Measurements from ENCODE around the gene SLC7A1. TPM values are rescaled to one million over a fixed set of nuclear protein-coding genes. Genes with fewer than 3 reads are reported as not detected.

Gene SLC7A1
- total RNA-seq, 1 donor from 2014 or later: 8.2 TPM

DNA sequence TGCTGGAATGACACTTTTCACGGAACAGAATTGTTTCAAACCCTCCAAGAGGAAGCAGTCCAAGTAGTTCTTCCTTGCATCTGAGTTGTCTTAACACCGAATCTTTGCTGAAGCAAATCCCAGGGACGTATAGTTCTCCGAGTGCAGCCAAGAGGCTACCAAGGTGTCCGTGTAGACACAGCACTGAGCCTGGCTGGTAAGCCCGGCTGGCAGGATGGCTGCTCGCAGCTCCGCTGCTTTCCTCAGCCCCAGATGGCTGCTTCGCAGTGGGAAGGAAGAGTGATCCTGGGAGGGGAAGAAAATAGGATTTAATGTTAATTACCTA, 105.0 kb downstream of the SLC7A1 start:
- no peak for DNase-seq (ENCODE audit: low spot score)

DNA sequence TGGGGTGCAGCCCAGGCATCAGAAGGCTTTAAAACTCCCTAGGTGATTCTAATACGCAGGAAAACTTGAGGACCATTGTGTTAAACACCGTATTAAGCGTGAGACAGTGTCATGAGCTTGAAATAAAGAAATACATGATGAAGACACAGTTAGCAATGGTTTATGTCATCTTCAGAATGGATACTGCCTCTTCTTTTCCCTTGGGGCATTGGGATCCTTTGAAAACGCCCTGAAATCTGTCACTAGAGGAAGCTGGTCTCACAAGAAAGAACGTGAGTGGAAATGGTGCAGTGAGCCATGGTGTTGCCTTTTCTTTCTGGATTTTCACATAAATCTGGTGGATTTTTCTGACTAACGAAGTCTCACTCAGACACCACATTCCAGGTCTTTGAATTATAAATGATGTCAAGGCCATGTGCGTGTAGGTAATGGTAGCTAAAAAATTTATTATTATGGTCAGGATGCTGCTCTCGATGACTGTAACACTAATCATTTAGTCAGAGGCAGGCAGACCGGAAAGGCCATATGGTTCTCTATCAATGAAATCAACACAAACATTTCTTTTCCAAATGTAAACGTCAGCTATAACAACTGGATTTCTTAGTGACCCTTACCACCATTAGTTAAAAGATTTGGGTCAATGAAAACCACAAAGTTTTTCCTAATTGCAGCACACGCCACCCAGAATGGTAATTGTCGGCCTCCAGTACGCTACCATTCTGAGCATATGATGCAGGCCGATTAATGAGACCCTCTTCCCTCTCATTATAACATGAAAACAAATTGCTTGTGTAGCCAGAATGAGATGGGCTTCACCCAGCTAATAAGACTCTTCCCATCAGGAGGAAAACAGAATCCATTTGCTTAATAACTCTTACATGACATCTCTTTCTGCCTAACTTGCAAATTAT, 105.6 kb downstream of the SLC7A1 start:
- no peak for DNase-seq (ENCODE audit: low spot score)

GRCh38 chr13:29487466-29488454, 107.7 kb downstream of the SLC7A1 start:
- DNase-seq (ENCODE audit: low spot score): no peak

DNA sequence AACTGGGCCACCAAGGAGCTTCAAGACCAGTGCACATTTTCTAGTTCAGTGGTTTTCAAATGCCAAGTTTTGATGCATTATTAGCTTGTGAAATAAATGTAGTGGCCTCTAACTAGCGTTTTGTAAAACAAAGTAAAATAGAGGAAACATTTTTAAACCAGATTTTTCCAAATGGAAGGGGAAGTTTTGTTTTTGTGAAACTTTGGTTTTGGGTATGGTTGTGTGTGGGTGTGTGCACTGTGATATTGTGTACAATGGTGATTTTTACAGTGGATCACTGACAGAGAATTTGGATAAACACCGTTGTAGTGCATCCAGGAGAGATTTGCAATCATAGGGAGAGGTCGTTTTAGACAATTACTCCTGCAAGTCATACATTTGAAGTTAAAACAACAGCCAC, 108.9 kb downstream of the SLC7A1 start:
- no peak for DNase-seq (ENCODE audit: low spot score)

DNA sequence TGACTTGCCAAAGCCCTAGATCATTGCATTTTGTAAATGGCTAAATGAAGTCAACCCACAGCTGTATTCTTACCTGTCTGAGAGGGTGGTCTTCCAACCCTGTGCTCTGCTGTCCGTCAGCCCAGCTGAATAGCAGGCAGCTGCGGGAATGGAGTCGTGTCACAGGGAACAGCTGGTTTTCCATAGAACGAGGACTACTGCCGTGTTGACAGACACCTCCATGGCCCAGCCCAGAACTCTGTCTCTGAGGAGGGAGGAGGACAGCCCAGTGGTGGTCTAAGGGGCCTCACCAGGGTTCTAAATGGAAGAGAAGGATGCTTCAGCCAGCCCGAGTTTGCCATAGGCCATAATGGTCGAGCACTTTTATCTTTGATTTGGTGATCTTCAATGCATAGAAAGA, 110.7 kb downstream of the SLC7A1 start:
- no peak for DNase-seq (ENCODE audit: low spot score)

DNA sequence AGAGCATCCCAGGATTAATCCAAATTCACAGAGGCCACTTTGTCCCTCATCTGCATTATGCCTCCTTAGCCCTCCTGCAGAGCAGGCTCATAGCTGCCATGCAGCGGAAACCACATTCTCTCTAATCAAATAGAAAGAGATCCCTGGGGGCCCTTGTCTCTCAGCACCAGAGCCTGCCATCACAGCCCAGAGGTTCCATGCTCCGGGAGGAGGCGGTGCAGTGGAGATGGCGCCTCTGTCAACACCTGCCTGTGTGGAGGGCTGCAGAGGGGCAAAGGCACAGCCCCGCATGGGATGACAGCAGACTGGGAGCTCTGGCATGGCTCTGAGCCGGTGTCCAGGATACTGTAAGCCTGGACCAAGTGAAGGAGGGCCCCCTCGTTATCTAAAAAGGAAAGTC, 111.3 kb downstream of the SLC7A1 start:
- no peak for DNase-seq (ENCODE audit: low spot score)

DNA sequence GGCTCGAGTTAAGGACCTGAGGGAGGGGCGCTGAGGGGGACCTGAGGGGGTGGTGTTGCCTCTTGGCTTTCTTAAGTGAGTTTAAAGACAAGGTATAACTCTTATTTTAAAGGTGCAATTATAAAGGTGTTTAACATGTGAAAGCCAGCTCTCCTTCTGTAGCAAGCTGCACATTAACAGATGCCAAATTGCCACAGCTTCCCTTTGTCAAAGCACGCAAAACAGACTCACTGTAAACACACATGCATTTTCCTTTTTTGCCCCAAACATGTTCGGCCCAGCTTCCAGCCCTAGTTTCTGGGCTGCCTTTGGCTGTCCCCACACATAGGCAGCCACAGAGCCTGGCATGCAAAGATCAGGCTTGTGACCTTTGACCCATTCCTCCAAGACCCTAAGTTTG, 111.9 kb downstream of the SLC7A1 start:
- no peak for DNase-seq (ENCODE audit: low spot score)

- no peak for DNase-seq (ENCODE audit: low spot score)
Measured at GRCh38 chr13:29483211-29483610, 112.3 kb downstream of the SLC7A1 start.

- DNase-seq (ENCODE audit: low spot score): no peak
Measured at GRCh38 chr13:29482504-29482903, 113.0 kb downstream of the SLC7A1 start.

- DNase-seq (ENCODE audit: low spot score): no peak
Measured at GRCh38 chr13:29481603-29482002, 113.9 kb downstream of the SLC7A1 start.

DNA sequence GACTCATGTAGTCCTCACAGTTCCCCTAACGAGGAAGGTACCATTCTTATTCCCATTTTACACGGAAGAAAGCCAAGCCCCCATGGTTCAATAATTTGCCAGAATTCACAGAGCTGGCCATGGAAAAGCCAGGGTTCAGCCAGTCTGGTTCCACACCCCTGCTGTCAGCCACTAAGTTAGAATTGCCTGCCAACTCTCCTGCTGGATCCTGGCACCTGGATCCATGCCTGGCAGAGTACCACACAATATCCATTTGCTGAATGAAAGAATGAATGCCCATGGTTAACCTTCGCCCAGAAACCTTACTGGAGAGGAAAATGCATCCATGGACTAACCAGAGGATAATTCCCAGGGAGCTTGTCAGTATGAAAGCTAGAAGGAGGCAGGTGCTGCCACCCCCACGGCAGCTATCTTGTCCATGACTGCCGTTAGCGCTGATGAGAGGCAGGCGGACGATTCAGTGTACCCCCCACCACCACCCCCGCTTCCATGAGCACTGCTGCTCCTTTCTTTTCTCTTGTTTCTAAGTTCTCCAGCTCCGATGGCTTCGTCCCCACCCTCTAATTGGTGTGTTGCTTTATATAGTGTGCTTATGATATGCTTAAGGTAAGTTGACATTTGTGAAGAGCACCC, 114.5 kb downstream of the SLC7A1 start:
- DNase-seq (ENCODE audit: low spot score): no peak

DNA sequence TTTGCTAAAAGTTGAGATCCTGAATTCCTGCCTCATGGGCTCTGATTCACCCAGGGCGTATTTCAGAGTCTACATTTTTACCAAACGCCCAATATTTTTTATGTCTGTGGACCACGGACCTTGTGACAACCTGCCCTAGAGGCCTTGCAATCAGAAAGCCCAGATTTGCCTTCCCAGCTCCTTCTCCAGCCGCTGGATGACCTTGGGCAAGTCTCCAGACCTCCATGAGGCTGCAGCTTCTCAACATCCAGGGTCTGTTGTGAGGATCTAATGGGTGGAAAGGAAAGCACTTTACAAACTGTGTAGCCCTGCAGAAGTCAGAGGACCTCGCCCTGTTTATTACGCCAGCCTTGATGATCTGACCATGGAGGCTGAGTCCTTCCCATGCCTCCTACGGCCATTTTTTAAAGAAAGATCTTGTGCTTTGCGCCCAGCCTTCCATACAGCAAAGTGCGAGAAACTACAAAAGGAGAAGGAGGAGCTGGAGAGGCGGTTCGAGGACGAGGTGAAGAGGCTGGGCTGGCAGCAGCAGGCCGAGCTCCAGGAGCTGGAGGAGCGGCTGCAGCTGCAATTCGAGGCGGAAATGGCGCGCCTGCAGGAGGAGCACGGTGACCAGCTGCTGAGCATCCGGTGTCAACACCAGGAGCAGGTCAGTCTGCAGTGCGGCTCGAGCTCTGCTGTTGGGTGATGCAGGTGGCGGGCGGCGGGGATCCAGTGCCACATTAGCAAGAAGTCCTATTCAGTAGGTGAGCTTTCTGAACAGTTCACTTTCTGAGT, 115.6 kb downstream of the SLC7A1 start:
- no peak for DNase-seq (ENCODE audit: low spot score)

- DNase-seq (ENCODE audit: low spot score): no peak
Measured at GRCh38 chr13:29476046-29476445, 119.4 kb downstream of the SLC7A1 start.

DNA sequence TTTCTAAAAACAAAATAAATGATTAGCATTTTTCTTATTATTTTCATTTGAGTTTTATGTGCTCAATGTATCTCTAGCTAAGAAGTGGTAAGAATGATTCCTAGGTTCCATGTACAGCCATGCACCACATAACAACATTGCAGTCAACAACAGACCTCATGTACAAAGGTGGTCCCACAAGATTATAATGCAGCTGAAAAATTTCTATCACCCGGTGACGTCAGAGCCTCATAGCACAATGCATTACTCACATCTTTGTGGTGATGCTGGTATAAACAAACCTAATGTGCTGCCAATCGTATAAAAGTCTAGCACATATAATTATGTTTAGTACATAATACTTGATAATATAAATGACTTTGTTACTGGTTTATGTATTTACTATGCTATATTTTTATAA, 120.5 kb downstream of the SLC7A1 start:
- DNase-seq (ENCODE audit: low spot score): no peak

- no peak for DNase-seq (ENCODE audit: low spot score)
Measured at GRCh38 chr13:29473166-29473565, 122.3 kb downstream of the SLC7A1 start.

DNA sequence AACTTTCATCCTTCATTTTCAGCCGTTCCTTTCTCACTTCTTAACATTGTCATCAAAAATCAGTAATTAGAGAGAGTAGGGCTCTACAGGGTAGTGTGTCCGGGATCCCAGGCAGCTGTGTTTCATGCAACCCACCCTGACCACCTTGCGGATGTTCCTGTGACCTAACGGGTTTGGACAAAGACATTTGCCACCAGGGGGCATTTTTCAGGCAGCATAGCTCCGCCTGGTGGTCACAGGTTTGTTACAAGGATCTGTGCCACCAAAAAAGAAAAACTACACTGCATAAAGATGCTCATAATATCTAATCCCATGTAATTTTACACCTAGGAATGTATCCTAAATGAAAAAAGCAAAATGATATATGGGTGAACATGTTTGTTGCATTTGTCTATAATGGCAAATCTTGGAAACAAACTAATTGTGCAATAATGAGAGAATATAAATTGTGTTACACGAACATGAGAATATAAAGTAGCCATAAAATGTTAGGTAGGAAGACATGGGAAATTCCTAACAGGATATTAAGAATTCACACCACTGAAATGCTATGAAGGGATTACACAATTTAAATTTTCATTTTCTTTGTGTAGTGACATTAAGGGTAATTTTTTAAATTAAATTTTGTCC, 123.0 kb downstream of the SLC7A1 start:
- DNase-seq (ENCODE audit: low spot score): peak; percentile 17

- DNase-seq (ENCODE audit: low spot score): no peak
Measured at GRCh38 chr13:29471551-29471950, 123.9 kb downstream of the SLC7A1 start.

DNA sequence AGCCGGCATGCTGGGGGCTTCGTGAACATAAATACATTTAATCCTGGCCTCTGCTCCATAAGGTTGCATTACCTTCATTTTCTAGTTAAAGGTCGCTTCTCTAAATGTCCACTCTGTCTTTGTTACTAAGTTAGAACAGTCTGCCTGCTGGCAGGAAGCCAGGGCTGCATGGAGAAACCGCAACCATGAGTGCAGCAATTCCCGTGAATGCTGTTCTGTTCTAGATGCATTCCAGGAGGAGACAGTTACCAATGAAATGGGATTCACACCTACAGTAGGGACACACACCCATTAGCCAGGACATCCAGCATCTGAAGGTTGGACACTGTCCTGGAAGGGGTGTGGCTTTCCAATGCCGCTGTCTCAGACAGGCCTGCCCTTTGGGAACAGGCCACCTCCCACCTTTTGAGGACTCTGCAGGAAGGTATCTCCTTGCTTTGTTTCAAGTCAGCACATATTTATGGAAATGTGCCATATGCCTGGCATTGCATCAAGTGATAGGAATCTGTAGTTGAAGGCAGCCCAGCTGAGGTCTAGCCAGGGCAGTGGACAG, 129.7 kb downstream of the SLC7A1 start:
- peak; percentile 20 for DNase-seq (ENCODE audit: low spot score)

DNA sequence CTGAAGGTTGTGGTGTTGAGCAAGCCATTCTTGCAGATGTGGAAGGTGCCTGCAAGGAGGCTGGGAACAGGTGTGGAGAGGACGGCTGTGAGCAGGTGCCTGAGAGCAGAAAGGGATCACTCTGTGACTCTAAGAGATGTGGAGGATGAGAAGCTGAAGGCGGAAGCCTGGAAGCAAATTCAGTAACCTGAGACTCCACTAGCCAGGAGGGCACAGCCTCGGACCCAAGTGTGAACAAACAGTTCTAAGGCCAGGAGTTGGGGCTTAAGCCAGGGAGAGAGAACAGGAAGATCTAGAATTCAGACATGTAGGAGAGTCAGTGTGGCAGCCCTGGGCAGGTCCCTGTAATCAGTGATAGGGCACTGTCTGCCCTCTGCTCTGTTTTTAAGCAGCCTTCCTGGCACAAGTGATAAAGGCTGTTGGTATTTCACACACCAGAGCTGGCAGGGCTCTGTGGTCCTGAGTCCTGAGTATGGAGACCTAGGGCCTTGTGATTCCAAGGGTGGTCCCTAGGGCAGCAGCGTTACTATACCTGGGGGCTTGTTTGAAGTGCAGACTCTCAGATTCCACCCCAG, 131.3 kb downstream of the SLC7A1 start:
- DNase-seq (ENCODE audit: low spot score): no peak

- no peak for DNase-seq (ENCODE audit: low spot score)
Measured at GRCh38 chr13:29459813-29460355, 135.6 kb downstream of the SLC7A1 start.
